DMS153 treated with DMSO at 0.1 percent for 48 hours (cell line): ENCODE results near the gene CCDC93.
"Not testable (repeated sequence)": the region's sequence is repeated elsewhere in the genome, so short reads cannot be mapped to it uniquely, and the experiment has no call there.

ENCODE experiments used
- DNase-seq: peaks from one replicate; lab custom pipeline; 2025; ENCODE audit not compliant: unreplicated experiment; lab: John Stamatoyannopoulos, UW

The CCDC93 gene

GRCh38 chr2:117957616-117958015 is 56.3 kb downstream of the CCDC93 start:
- DNase-seq = no peak

DNA sequence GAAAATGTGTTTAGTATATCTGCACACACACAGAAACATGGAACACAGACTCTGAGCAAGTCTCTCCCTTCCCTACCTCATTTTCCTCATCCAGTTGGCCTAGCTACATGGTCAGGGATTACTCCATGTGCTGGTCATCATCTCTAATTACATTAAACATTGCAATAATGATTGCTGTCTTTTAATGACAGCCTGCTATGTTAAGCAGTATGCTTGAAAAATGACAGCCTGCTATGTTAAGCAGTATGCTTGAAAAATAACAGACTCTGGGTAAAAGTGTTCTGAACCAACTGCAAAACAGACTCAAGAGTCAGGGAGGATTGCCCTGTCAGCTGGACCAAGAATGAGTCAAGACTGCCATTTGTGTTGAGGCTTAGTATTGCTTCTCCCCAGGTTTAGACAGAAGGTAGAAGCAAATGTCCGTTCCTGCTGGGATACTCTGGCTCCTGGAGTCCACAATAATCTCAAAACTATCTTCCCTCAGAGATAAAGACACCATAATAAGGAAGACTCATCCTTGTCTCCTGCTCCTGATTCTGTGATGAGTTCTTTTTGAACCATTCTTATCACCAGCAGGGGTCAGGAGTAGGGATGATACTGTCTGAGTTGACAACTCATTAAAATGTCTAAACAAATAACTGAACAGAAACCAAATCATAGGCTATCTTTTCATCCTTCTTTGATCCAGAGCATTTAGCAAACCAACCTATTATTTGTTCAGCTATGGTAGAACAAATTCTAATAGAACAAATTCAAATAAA is 57.7 kb downstream of the CCDC93 start:
- no peak for DNase-seq

- no peak for DNase-seq
Observed at GRCh38 chr2:117953231-117953630, 60.6 kb downstream of the CCDC93 start.

DNA sequence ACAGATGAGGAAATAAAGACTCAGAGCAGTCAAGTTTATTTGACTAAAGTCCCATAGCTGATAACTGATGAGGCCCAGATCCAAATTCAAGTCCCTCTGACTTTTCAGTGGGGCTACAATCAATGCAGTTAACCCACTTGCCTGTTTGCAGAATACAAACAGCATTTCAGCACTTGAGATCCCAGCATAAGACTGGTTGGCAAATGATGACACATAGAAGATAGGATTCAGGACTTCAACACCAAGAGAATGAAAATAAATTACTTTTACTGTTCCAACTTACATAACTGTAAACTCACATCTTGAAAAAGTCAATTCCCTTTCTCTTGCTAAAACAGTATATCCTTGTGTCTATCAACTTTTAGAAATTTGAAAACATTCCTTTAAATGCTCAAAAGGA is 61.2 kb downstream of the CCDC93 start:
- no peak for DNase-seq

- DNase-seq = no peak
Observed at GRCh38 chr2:117952228-117952627, 61.6 kb downstream of the CCDC93 start.

- no peak for DNase-seq
Observed at GRCh38 chr2:117949806-117950205, 64.1 kb downstream of the CCDC93 start.

GRCh38 chr2:117948615-117949014 is 65.3 kb downstream of the CCDC93 start:
- no peak for DNase-seq

GRCh38 chr2:117945296-117945695 is 68.6 kb downstream of the CCDC93 start:
- DNase-seq = no peak

GRCh38 chr2:117944816-117945215 is 69.1 kb downstream of the CCDC93 start:
- no peak for DNase-seq

DNA sequence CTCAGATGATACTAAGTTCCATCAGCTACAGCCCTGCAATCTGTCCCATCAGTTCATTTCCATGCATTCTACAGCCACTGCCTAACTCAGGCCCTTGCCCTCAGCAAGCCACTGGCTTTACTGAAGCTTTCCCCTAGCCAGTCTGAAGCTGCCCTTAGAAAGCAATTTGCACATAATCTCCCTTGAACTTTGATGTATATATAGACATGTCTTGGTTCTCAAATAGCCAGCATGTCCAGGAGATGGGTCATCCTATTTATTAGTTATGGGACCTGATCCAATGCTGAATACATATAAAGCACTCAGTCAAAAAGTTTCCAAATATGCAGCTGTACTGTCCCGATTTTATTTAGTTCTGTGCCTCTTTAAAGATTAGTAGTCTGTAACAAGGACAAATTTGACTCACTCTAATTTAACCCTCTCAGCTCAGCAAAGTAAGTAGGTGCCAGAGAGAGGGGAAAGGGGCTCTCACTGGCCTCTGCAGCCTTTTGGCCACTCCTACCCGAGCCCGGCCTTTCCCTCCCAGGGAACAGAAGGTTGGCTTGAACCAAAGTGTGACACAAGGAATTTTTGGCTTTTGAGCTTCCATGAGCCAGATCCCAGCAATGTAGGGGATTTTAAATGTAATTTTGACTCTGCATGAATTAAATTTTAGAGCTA is 70.7 kb downstream of the CCDC93 start:
- DNase-seq = no peak

GRCh38 chr2:117942551-117942950 is 71.3 kb downstream of the CCDC93 start:
- no peak for DNase-seq

GRCh38 chr2:117941693-117942092 is 72.2 kb downstream of the CCDC93 start:
- DNase-seq = no peak

DNA sequence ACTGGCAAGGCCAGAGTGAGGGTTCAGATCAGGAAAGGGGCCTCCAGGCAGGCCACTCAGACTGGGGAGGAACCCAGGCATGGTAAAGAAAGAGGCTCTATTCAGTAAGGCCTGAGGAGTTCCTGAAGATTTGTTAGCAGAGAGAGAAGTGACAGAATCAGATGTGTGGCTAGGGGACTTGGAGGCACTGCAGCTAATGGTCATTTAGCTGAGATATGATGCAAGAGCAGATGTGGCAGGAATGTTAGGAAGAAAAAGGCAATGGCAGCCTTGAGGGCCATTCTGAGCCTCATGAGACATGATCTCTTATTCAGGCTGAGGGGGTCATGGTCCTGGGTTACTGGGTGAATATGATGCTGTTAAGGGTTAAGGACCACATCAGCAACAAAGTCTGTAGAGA is 73.4 kb downstream of the CCDC93 start:
- no peak for DNase-seq

- no peak for DNase-seq
Observed at GRCh38 chr2:117938611-117939010, 75.3 kb downstream of the CCDC93 start.

- no peak for DNase-seq
Observed at GRCh38 chr2:117936871-117937428, 76.9 kb downstream of the CCDC93 start.

GRCh38 chr2:117935954-117936353 is 77.9 kb downstream of the CCDC93 start:
- no peak for DNase-seq

DNA sequence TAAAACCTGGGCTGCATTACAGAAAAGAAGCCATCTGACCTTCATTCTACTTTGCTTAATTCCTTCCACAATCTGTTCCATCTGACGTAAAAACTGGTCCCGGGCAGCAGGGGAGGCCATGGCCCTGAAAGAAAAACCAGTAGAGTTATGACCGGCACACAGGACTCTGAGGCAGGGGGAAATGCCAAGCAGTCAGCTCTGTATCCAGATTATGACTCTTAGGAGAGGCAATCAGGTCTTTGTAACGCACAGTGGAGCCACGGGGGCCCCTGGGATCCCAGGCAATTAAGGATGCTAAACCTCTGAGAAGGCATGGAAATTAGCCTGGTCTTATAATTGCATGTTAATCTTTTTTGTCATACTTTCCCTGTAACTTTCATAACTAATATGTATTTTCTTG is 78.4 kb downstream of the CCDC93 start:
- DNase-seq = no peak

- no peak for DNase-seq
Observed at GRCh38 chr2:117933884-117934354, 80.0 kb downstream of the CCDC93 start.

- DNase-seq = no peak
Observed at GRCh38 chr2:117931978-117932377, 81.9 kb downstream of the CCDC93 start.

GRCh38 chr2:117931266-117931665 is 82.6 kb downstream of the CCDC93 start:
- DNase-seq = no peak

DNA sequence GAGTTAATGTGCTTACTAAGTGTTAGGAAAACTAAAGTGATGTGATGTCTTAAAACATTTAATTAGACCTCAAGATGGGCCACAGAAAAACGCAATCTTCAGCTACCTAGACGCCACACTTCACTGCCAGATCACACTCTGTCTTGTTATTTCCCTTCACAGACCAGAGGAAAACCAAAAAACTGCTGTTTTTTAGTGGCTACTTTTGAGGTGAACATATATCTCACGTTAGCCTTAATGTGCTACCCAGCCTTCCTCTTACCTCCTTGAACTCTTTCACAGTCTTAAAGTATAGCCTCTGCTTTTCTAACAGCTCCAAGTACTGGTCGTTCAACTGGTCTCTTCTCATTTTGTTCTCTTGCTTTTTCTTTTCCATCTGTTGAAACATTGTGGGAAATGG is 83.1 kb downstream of the CCDC93 start:
- no peak for DNase-seq

GRCh38 chr2:117923471-117923870 is 90.4 kb downstream of the CCDC93 start:
- DNase-seq = not testable (repeated sequence)
